Measurements from ENCODE around the gene ZNF222.

Gene ZNF222

DNA sequence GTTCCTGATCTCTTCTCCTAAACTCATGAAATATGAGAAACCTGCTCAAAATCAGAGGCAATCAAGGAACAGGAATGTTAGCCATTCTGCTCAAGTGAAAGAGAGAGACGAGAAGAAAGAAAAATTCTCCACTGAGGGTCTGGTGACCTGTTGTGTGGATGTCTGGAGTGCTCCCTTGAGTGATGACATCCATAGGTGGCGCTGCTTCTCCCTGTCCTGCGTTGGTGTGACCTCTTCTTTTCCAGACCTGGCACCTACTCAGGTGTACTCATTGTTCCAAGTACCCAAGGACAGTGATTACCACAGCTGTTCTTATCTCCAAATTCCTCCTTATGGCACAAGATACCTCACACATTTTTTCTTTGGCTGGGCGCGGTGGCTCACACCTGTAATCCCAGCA lies 30.7 kb downstream of the ZNF222 start:
- no peak for DNase-seq (ENCODE audit: low spot score)

DNA sequence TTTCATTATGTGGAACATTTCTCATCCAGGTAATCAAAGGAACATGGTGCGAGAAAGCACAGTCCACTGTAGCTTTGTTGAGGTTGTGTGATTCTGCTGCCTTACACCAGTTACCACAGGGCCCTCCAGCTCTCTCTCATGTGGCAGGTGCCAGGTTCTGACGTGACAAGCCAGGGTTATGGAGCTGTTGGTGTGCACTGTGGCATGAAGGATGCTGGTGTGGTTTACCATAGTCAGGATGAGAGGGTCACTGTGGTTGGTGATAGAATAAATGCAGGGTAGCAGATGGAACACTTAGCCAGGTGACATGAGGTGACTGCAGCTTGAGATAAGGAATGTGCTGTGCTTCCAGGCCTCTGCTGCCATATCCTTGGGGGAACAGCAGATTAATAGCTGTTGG lies 34.0 kb downstream of the ZNF222 start:
- no peak for DNase-seq (ENCODE audit: low spot score)

GRCh38 chr19:44061038-44061437 lies 35.9 kb downstream of the ZNF222 start:
- no peak for DNase-seq (ENCODE audit: low spot score)

GRCh38 chr19:44066305-44066704 lies 41.1 kb downstream of the ZNF222 start:
- DNase-seq (ENCODE audit: low spot score) = no peak

- no peak for DNase-seq (ENCODE audit: low spot score)
Observed at GRCh38 chr19:44069415-44069814, 44.2 kb downstream of the ZNF222 start.

- peak; percentile 93 for DNase-seq (ENCODE audit: low spot score)
Observed at GRCh38 chr19:44071824-44072542, 46.8 kb downstream of the ZNF222 start, which contains the start of gene ZNF284. Gene ZNF284 (plus strand): TSS chr19:44072159. CDS start chr19:44076390, 4,231 bp downstream.

DNA sequence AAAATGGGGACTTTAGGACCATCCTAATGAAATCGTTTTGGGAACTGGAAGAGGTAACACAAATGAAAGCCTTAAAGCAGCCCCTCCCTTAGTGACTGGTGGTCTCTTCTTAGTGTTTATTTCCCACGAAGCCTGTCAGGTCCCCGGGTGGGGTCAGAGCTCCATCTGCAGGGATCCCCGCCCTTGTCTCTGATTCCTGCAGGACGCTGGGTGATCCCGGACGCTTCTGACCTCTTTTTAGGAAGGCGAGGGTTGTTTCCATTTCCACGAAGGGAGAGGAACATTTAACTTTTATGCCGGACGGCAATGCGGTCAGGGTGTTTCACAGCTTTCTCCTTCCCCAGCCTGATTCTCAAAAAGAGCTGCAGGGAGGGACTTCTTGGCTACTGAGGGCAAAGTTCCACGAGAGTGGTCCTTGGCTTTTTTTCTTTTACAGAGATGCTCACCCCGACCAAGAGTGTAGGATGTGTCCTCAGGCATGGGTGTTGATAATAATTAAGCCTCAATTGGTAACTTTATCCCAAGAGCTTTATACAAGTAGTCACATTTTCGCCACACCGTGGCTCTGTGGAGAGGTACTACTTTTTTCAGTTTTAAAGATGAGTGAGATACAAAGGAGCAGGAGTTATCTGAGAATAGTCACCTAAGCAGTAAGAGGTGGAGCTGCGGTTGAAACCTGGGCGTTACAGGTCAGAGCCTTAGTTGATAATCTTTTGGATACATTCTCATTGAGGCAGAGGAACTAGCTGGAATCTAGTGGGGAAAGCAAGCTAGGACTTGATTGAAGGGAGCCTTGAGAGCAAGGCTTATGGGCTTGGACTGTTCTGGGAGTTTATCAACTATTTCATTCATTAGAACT lies 47.6 kb downstream of the ZNF222 start:
- DNase-seq (ENCODE audit: low spot score) = peak; percentile 42

GRCh38 chr19:44076325-44076724 lies 51.1 kb downstream of the ZNF222 start:
- no peak for DNase-seq (ENCODE audit: low spot score)

Data from D341Med (cell line).